H1 (cell line): ENCODE data around the gene SIM2. TPM values are rescaled to one million over a fixed set of nuclear protein-coding genes. Genes with fewer than 3 reads are reported as not detected.

ENCODE experiments used
- CTCF ChIA-PET: fragments of 300-600 bp; sonication (Branson Sonifier 250); formaldehyde crosslinking; loops from one replicate; lab custom pipeline; 2021; ENCODE audit not compliant: partially characterized antibody; lab: Charles Lee
- POLR2A ChIA-PET: fragments of 300-600 bp; sonication (Branson Sonifier 250); formaldehyde crosslinking; loops from one replicate; lab custom pipeline; 2021; ENCODE audit warnings: inconsistent platforms; ENCODE audit not compliant: partially characterized antibody; lab: Charles Lee
- DNase-seq, 2 experiments: peaks; one replicate each; pipeline versions ENCODE4 v3.0.0 to v3.0.0-alpha.2; 2010 to 2022; ENCODE audit warnings: low spot score in 2 of 2, low read depth in 1 of 2, mixed read lengths in 1 of 2
- FAIRE-seq: peaks from 2 replicates; lab custom pipeline; 2011; peaks lifted over from hg19 to GRCh38; lab: Jason Lieb, UNC
- H2AFZ ChIP-seq: 2 replicates; pipeline ENCODE4 v1.8.1; 2012; ENCODE audit warnings: low read length, inconsistent platforms
- H2AK5ac ChIP-seq: 2 replicates; pipeline ENCODE4 v1.6.1; 2013; ENCODE audit warnings: low read depth, low read length
- H2BK120ac ChIP-seq: replicated peaks from 2 replicates; pipeline ENCODE3; 2013; ENCODE audit warnings: low read depth, low read length, inconsistent platforms
- H2BK12ac ChIP-seq: 2 replicates; pipeline ENCODE4 v1.6.1; 2013; ENCODE audit warnings: low read depth, low read length
- H2BK15ac ChIP-seq: 2 replicates; pipeline ENCODE4 v1.6.1; 2013; ENCODE audit warnings: low read length
- H2BK20ac ChIP-seq: 2 replicates; pipeline ENCODE4 v1.6.1; 2013; ENCODE audit warnings: low read length
- H2BK5ac ChIP-seq: 2 replicates; pipeline ENCODE4 v1.6.1; 2013; ENCODE audit warnings: low read depth, low read length
- H3K14ac ChIP-seq: 2 replicates; pipeline ENCODE4 v1.6.1; 2013; ENCODE audit warnings: inconsistent platforms; ENCODE audit not compliant: insufficient read length
- H3K18ac ChIP-seq: 2 replicates; pipeline ENCODE4 v1.6.1; 2013; ENCODE audit warnings: low read length; ENCODE audit errors: extremely low read depth
- H3K23ac ChIP-seq: 2 replicates; pipeline ENCODE4 v1.6.1; 2013; ENCODE audit warnings: inconsistent platforms; ENCODE audit not compliant: insufficient read length
- H3K23me2 ChIP-seq: 2 replicates; pipeline ENCODE4 v1.6.1; 2013; ENCODE audit warnings: low read depth, low read length
- H3K27ac ChIP-seq: 2 replicates; pipeline ENCODE4 v1.6.1; 2011; ENCODE audit warnings: low read depth, low read length, inconsistent platforms
- H3K27me3 ChIP-seq, 4 experiments: replicated peaks in 1 of 4; 1 replicate in 1 of 4; 2 replicates in 3 of 4; pipeline versions ENCODE4 v1.6.1 to v1.8.1; 2011 to 2013; ENCODE audit warnings: low read length in 3 of 4, mild to moderate bottlenecking in 3 of 4, inconsistent platforms in 2 of 4, mixed read lengths in 2 of 4, moderate library complexity in 1 of 4; ENCODE audit not compliant: control insufficient read depth in 3 of 4, insufficient read depth in 3 of 4; ENCODE audit errors: extremely low read depth in 1 of 4
- H3K36me3 ChIP-seq, 4 experiments: 2 replicates each; pipeline versions ENCODE4 v1.6.1 to v1.8.1; 2011 to 2013; ENCODE audit warnings: mild to moderate bottlenecking in 4 of 4, low read length in 3 of 4, moderate library complexity in 2 of 4, control low read depth in 1 of 4, inconsistent platforms in 1 of 4; ENCODE audit not compliant: insufficient read depth in 4 of 4, control insufficient read depth in 2 of 4
- H3K4ac ChIP-seq: replicated peaks from 2 replicates; pipeline ENCODE3; 2013; ENCODE audit warnings: low read length, low read depth, mixed read lengths, inconsistent platforms; ENCODE audit not compliant: insufficient read length
- H3K4me1 ChIP-seq, 4 experiments: replicated peaks in 1 of 4; 1 replicate in 1 of 4; 2 replicates in 3 of 4; pipeline versions ENCODE4 v1.6.1 to v1.8.1; 2011 to 2013; ENCODE audit warnings: low read length in 3 of 4, inconsistent platforms in 2 of 4, mixed read lengths in 1 of 4; ENCODE audit not compliant: insufficient read depth in 4 of 4, control insufficient read depth in 3 of 4
- H3K4me2 ChIP-seq, 2 experiments: 2 replicates each; pipeline versions ENCODE4 v1.6.1 to v1.8.1; 2011 to 2013; ENCODE audit warnings: low read depth in 2 of 2, low read length in 2 of 2, control low read depth in 1 of 2, inconsistent platforms in 1 of 2, mild to moderate bottlenecking in 1 of 2; ENCODE audit not compliant: insufficient read depth in 1 of 2
- H3K4me3 ChIP-seq, 4 experiments: fragments of 200-600, 300-600 bp in 1 of 4; sonication (generic), shearing (Covaris generic), sonication (Bioruptor Twin) in 1 of 4; 2 replicates each; pipeline versions ENCODE4 v1.5.1 to v1.8.1; 2011 to 2016; ENCODE audit warnings: low read length in 4 of 4, low read depth in 3 of 4, control low read depth in 2 of 4, inconsistent platforms in 2 of 4, mild to moderate bottlenecking in 2 of 4, mixed read lengths in 1 of 4, moderate library complexity in 1 of 4; ENCODE audit not compliant: insufficient read depth in 2 of 4; ENCODE audit errors: extremely low read depth in 1 of 4
- H3K56ac ChIP-seq: replicated peaks from 2 replicates; pipeline ENCODE3; 2013; ENCODE audit warnings: low read depth, mild to moderate bottlenecking, mixed read lengths, low read length, inconsistent platforms; ENCODE audit not compliant: insufficient read length
- H3K79me1 ChIP-seq: 2 replicates; pipeline ENCODE4 v1.6.1; 2013; ENCODE audit warnings: low read depth, low read length, control low read depth
- H3K79me2 ChIP-seq, 2 experiments: 2 replicates each; pipeline versions ENCODE4 v1.6.1 to v1.8.1; 2012 to 2013; ENCODE audit warnings: low read length in 2 of 2, mild to moderate bottlenecking in 2 of 2, inconsistent platforms in 1 of 2; ENCODE audit not compliant: insufficient read depth in 2 of 2, control insufficient read depth in 1 of 2
- H3K9ac ChIP-seq, 4 experiments: replicated peaks in 1 of 4; 1 replicate in 1 of 4; 2 replicates in 3 of 4; pipeline versions ENCODE4 v1.6.1 to v1.8.1; 2011 to 2013; ENCODE audit warnings: low read depth in 3 of 4, low read length in 3 of 4, control low read depth in 2 of 4, mild to moderate bottlenecking in 2 of 4, moderate library complexity in 2 of 4, inconsistent platforms in 1 of 4; ENCODE audit errors: extremely low read depth in 1 of 4
- H3K9me3 ChIP-seq, 2 experiments: 2 replicates each; pipeline versions ENCODE4 v1.6.1 to v1.8.1; 2012 to 2013; ENCODE audit warnings: mild to moderate bottlenecking in 2 of 2, moderate library complexity in 2 of 2, control low read depth in 1 of 2, inconsistent platforms in 1 of 2, low read depth in 1 of 2, low read length in 1 of 2, mixed read lengths in 1 of 2; ENCODE audit not compliant: insufficient read depth in 2 of 2
- H4K20me1 ChIP-seq, 2 experiments: replicated peaks in 1 of 2; 2 replicates each; pipeline versions ENCODE3 to v1.8.1; 2011 to 2013; ENCODE audit warnings: inconsistent platforms in 2 of 2, low read length in 2 of 2, mild to moderate bottlenecking in 1 of 2; ENCODE audit not compliant: insufficient read depth in 2 of 2, control insufficient read depth in 1 of 2
- H4K5ac ChIP-seq: 2 replicates; pipeline ENCODE4 v1.6.1; 2013; ENCODE audit warnings: low read length, low read depth, mixed read lengths, inconsistent platforms; ENCODE audit not compliant: insufficient read length
- H4K8ac ChIP-seq: 2 replicates; pipeline ENCODE4 v1.8.0; 2013; ENCODE audit warnings: mild to moderate bottlenecking, moderate library complexity, low read length, inconsistent platforms; ENCODE audit not compliant: insufficient read depth; ENCODE audit errors: extremely low read depth
- H4K91ac ChIP-seq: replicated peaks from 2 replicates; pipeline ENCODE3; 2013; ENCODE audit warnings: low read length, mixed read lengths, inconsistent platforms; ENCODE audit not compliant: insufficient read length
- BRCA1 ChIP-seq: IDR thresholded peaks from 2 replicates; pipeline ENCODE4 v1.6.1; 2012; ENCODE audit warnings: low read depth, low read length, improper control_type of control experiment
- EP300 ChIP-seq, 2 experiments: IDR thresholded peaks; 1 replicate in 1 of 2; 2 replicates in 1 of 2; pipeline ENCODE4 v1.6.1; 2011 to 2012; ENCODE audit warnings: low read depth in 2 of 2, low read length in 2 of 2, mild to moderate bottlenecking in 2 of 2, borderline replicate concordance in 1 of 2, inconsistent platforms in 1 of 2, moderate library complexity in 1 of 2
- EZH2 ChIP-seq: fragments of 200-600 bp; sonication (generic); IDR thresholded peaks from 2 replicates; pipeline ENCODE4 v1.7.1; 2012; ENCODE audit warnings: low read depth, mild to moderate bottlenecking, moderate library complexity, low read length, inconsistent platforms; ENCODE audit not compliant: severe bottlenecking
- FOSL1 ChIP-seq: IDR thresholded peaks from 2 replicates; pipeline ENCODE4 v1.6.1; 2011; ENCODE audit warnings: mild to moderate bottlenecking, low read depth, low read length, moderate library complexity; ENCODE audit not compliant: insufficient read depth
- HDAC6 ChIP-seq: IDR thresholded peaks from one replicate; pipeline ENCODE4 v1.7.1; 2012; ENCODE audit warnings: low read depth, mild to moderate bottlenecking, inconsistent platforms, low read length, moderate library complexity
- KDM4A ChIP-seq: IDR thresholded peaks from one replicate; pipeline ENCODE4 v1.7.1; 2012; ENCODE audit warnings: low read depth, mild to moderate bottlenecking, moderate library complexity, low read length, inconsistent platforms; ENCODE audit not compliant: severe bottlenecking
- MAFK ChIP-seq: IDR thresholded peaks from 2 replicates; pipeline ENCODE4 v1.6.1; 2012; ENCODE audit warnings: low read depth, mild to moderate bottlenecking, improper control_type of control experiment, low read length
- PHF8 ChIP-seq: fragments of 200-600 bp; sonication (generic); conservative IDR thresholded peaks from 2 replicates; pipeline ENCODE4 v1.7.1; 2012; ENCODE audit warnings: low read depth, mild to moderate bottlenecking, inconsistent platforms, low read length, moderate library complexity
- POLR2AphosphoS5 ChIP-seq: IDR thresholded peaks from 2 replicates; pipeline ENCODE4 v1.6.1; 2011; ENCODE audit warnings: low read depth, low read length
- SP1 ChIP-seq: IDR thresholded peaks from 2 replicates; pipeline ENCODE4 v1.6.1; 2011; ENCODE audit warnings: low read depth, low read length
- TCF12 ChIP-seq: IDR thresholded peaks from 2 replicates; pipeline ENCODE4 v1.6.1; 2011; ENCODE audit warnings: low read depth, mild to moderate bottlenecking, low read length
- WGBS, 2 experiments: shearing (Covaris generic) in 1 of 2; methylation state at CpG; one replicate each; pipeline versions ENCODE4 v1.1.6 to v1.1.7; 2013 to 2015; ENCODE audit warnings: low lambda C conversion rate in 2 of 2, mixed read lengths in 2 of 2, inconsistent platforms in 1 of 2, low coverage in 1 of 2, missing lambda C conversion rate in 1 of 2; ENCODE audit not compliant: insufficient replicate concordance in 2 of 2, insufficient coverage in 1 of 2, insufficient read length in 1 of 2; ENCODE audit errors: extremely low coverage in 1 of 2, missing lambda C conversion rate in 1 of 2; 5-methylcytosine and 5-hydroxymethylcytosine counted together
- polyA plus RNA-seq, 7 experiments: library from polyadenylated mRNA; depleted of rRNA in 3 of 7; stranded (reverse) in 5 of 7; unstranded in 2 of 7; fragments of >200 nt in 5 of 7; fragments of 200-250 nt in 2 of 7; gene quantifications; 1 replicate in 5 of 7; 2 replicates in 1 of 7; 4 replicates in 1 of 7; pipeline versions ENCODE4 v1.2.1 to v1.2.3, GENCODE V29; 2011 to 2013; ENCODE audit warnings: missing spikeins in 2 of 7, mixed read lengths in 2 of 7
- total RNA-seq: library from RNA; stranded (reverse); fragmentation: NEBNext Ultra II Directional; extraction: Animal tissue kit (Norgen Biotek cat#: 25700); gene quantifications from 2 replicates; pipeline ENCODE4 v1.2.1, GENCODE V29; 2021
- TF ChIP-seq, protein P1 (sequence below): IDR thresholded peaks from 2 replicates; pipeline ENCODE4 v1.6.1; 2012; ENCODE audit warnings: inconsistent platforms

The SIM2 gene
- total and polyA plus RNA-seq, 2 of the 8 experiments (the other 6 are each of a cell fraction or from before 2014, with no cell fraction given): 0.05 to 0.26 TPM

- H2BK5ac ChIP-seq: no peak overlapping the region
- FAIRE-seq (no peak), DNase-seq (no peak)
- no peaks in the 10 kb centered on the region for H4K20me1 ChIP-seq
- no peak overlapping the region for H4K91ac ChIP-seq
- no peak overlapping the region for H3K14ac ChIP-seq
- 89% methylated on average over 8 of the region's 8 CpGs; no CpG with 5 or more reads in 1 of the 2 experiments for WGBS, 2 experiments
- no peak overlapping the region for H2BK15ac ChIP-seq
- ChIA-PET POLR2A (interaction anchor here (0.9 kb wide), 1 partner anchor 9 kb away, joined by 3 read pairs; no protein-coding TSS in a partner anchor), CTCF (interaction anchor here (0.6 to 2.5 kb wide), 7 partner anchors 11 to 312 kb away, joined by 3 to 11 read pairs (median 3); no protein-coding TSS in a partner anchor)
- no peaks in the 10 kb centered on the region for H3K79me1 ChIP-seq
- no peak overlapping the region for H3K4me2 ChIP-seq
- no peak overlapping the region for H3K4me3 ChIP-seq
- H3K56ac ChIP-seq: no peak overlapping the region
- no peaks in the 10 kb centered on the region for H3K27me3 ChIP-seq
- no peak overlapping the region for H3K18ac ChIP-seq
- H2BK12ac ChIP-seq: no peak overlapping the region
- no peak overlapping the region for H3K4ac ChIP-seq
- no peak overlapping the region for H2BK120ac ChIP-seq
- peaks cover 0 to 3% (median 0%) of the 10 kb centered on the region in 4 experiments; a peak in 3 of 7 replicates for H3K4me1 ChIP-seq
- no peak overlapping the region for H2AFZ ChIP-seq
- no peak overlapping the region for H3K9ac ChIP-seq
- no peak overlapping the region for H2BK20ac ChIP-seq
- no peak overlapping the region for H3K23ac ChIP-seq
- H4K8ac ChIP-seq: no peak overlapping the region
- no peaks in the 10 kb centered on the region for H3K23me2 ChIP-seq
- no peak overlapping the region for H3K27ac ChIP-seq
- H3K9me3 ChIP-seq: no peaks in the 10 kb centered on the region
- no peaks in the 10 kb centered on the region for H3K36me3 ChIP-seq
- no peak overlapping the region for H4K5ac ChIP-seq
- H2AK5ac ChIP-seq: no peak overlapping the region
- no peaks in the 10 kb centered on the region for H3K79me2 ChIP-seq
- TF ChIP-seq PHF8 (no peak), HDAC6 (no peak), KDM4A (no peak), EZH2 (no peak), BRCA1 (no peak), MAFK (no peak), SP1 (no peak), TCF12 (no peak), FOSL1 (no peak), EP300 (IDR thresholded peaks at IDR 0.05; ENCODE audit: borderline replicate concordance in 1 of 2, low read depth in 2 of 2, low read length in 2 of 2) (no peak), POLR2AphosphoS5 (no peak)
- TF ChIP-seq, protein P1, sequence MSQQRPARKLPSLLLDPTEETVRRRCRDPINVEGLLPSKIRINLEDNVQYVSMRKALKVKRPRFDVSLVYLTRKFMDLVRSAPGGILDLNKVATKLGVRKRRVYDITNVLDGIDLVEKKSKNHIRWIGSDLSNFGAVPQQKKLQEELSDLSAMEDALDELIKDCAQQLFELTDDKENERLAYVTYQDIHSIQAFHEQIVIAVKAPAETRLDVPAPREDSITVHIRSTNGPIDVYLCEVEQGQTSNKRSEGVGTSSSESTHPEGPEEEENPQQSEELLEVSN: no peak
Measured at GRCh38 chr21:36769051-36769839, 70.3 kb downstream of the SIM2 start.
